GM12878 (cell line): ENCODE measurements around the gene TIMM29. TPM values are rescaled to one million over a fixed set of nuclear protein-coding genes. Genes with fewer than 3 reads are reported as not detected.
A peak's percentile ranks its signal among the peaks of the same experiment; 100 is the strongest.

Source experiments
- ATAC-seq: fragments of 200-7000 bp; cut with Tn5 transposase; 3 replicates; pipeline ENCODE4 v1.9.1; 2020; ENCODE audit warnings: mild to moderate bottlenecking, moderate library complexity
- BruUV-seq: library from RNA; stranded (reverse); fragments of 400-500 nt; replicated peaks from 2 replicates; lab custom pipeline; 2021; lab: Mats Ljungman, UMichigan
- CTCF ChIA-PET: fragments of 300-600 bp; sonication (Branson Sonifier 250); formaldehyde crosslinking; extraction: SDS; loops from one replicate; lab custom pipeline; 2021; ENCODE audit warnings: inconsistent platforms; lab: Yijun Ruan, JAX
- POLR2A ChIA-PET: fragments of 350-600 bp; formaldehyde crosslinking; extraction: SDS; loops from one replicate; lab custom pipeline; 2021; ENCODE audit warnings: inconsistent platforms; lab: Charles Lee
- RAD21 ChIA-PET: fragments of 300-600 bp; sonication (Branson Sonifier 250); formaldehyde crosslinking; loops from one replicate; lab custom pipeline; 2023; ENCODE audit warnings: antibody characterized with exemption; ENCODE audit not compliant: unreplicated experiment; lab: Charles Lee
- SMC1A ChIA-PET: fragments of 300-600 bp; sonication (Branson Sonifier 250); formaldehyde crosslinking; loops from one replicate; lab custom pipeline; 2023; ENCODE audit not compliant: unreplicated experiment, uncharacterized antibody; lab: Charles Lee
- DNase-seq: peaks from one replicate; pipeline ENCODE4 v3.0.0-alpha.2; 2011; ENCODE audit warnings: low read depth, low spot score
- FAIRE-seq: peaks from 3 replicates; lab custom pipeline; 2011; peaks lifted over from hg19 to GRCh38; lab: Jason Lieb, UNC
- H2AFZ ChIP-seq: 2 replicates; pipeline ENCODE4 v1.6.0; 2011; ENCODE audit warnings: low read depth, low read length, control low read depth; ENCODE audit not compliant: control insufficient read depth
- H3K27ac ChIP-seq: 2 replicates; pipeline ENCODE4 v1.5.1; 2011; ENCODE audit warnings: control low read depth; ENCODE audit not compliant: control insufficient read depth, insufficient read depth
- H3K27me3 ChIP-seq, 2 experiments: replicated peaks in 1 of 2; 2 replicates each; pipeline versions ENCODE4 v1.6.0 to v1.6.1; 2011; ENCODE audit warnings: low read length in 1 of 2; ENCODE audit not compliant: control insufficient read depth in 2 of 2, insufficient read depth in 2 of 2
- H3K36me3 ChIP-seq, 2 experiments: 2 replicates each; pipeline ENCODE4 v1.5.1; 2011; ENCODE audit warnings: low read length in 1 of 2; ENCODE audit not compliant: control insufficient read depth in 2 of 2, insufficient read depth in 2 of 2
- H3K4me1 ChIP-seq: 2 replicates; pipeline ENCODE4 v1.6.1; 2011; ENCODE audit warnings: mild to moderate bottlenecking, low read length, moderate library complexity, mixed read lengths; ENCODE audit not compliant: control insufficient read depth, insufficient read depth
- H3K4me2 ChIP-seq: 2 replicates; pipeline ENCODE4 v1.6.0; 2011; ENCODE audit warnings: control low read depth; ENCODE audit not compliant: control insufficient read depth, insufficient read depth
- H3K4me3 ChIP-seq: fragments of 200-600 bp; sonication (generic); 2 replicates; pipeline ENCODE4 v1.5.1; 2016
- H3K79me2 ChIP-seq: 2 replicates; pipeline ENCODE4 v1.6.0; 2011; ENCODE audit warnings: low read length; ENCODE audit not compliant: control insufficient read depth, insufficient read depth
- H3K9ac ChIP-seq: 2 replicates; pipeline ENCODE4 v1.8.0; 2011; ENCODE audit warnings: low read length, control low read depth, mixed read lengths; ENCODE audit not compliant: control insufficient read depth, insufficient read depth
- H3K9me3 ChIP-seq: replicated peaks from 3 replicates; pipeline ENCODE4 v1.5.1; 2011; ENCODE audit warnings: mild to moderate bottlenecking, low read length; ENCODE audit not compliant: control insufficient read depth, insufficient read depth
- H4K20me1 ChIP-seq: 2 replicates; pipeline ENCODE4 v1.6.0; 2011; ENCODE audit not compliant: control insufficient read depth, insufficient read depth
- EP300 ChIP-seq, 2 experiments: fragments of 150-350 bp in 1 of 2; IDR thresholded peaks; 2 replicates each; pipeline ENCODE4 v1.6.1; 2011 to 2012; ENCODE audit warnings: low read depth in 2 of 2, low read length in 2 of 2, borderline replicate concordance in 1 of 2, improper control_type of control experiment in 1 of 2, inconsistent platforms in 1 of 2; ENCODE audit not compliant: control insufficient read depth in 1 of 2
- WGBS: methylation state at CpG from one replicate; pipeline ENCODE4 v1.1.6; 2016; ENCODE audit warnings: low lambda C conversion rate; ENCODE audit not compliant: insufficient replicate concordance, insufficient coverage; ENCODE audit errors: missing lambda C conversion rate; 5-methylcytosine and 5-hydroxymethylcytosine counted together
- in situ Hi-C: fragments of 300-500 bp; cut with MboI; formaldehyde crosslinking; loops from 9 replicates; pipeline ENCODE4 v1.14.3; 2018; ENCODE audit warnings: mixed read lengths
- intact Hi-C: fragments of 100-400 bp; cut with micrococcal nuclease; formaldehyde crosslinking; loops from one replicate; pipeline ENCODE4 v1.14.2; 2022; ENCODE audit not compliant: unreplicated experiment
- polyA plus RNA-seq, 11 experiments: library from polyadenylated mRNA; depleted of rRNA in 4 of 11; unstranded in 6 of 11; stranded (reverse) in 5 of 11; fragments of >200 nt; fragmentation: Nextera tagmentation in 4 of 11; fragmentation: Illumina TruSeq in 1 of 11; extraction: Ambion mirVana in 4 of 11; extraction: Trizol in 1 of 11; gene quantifications; 1 replicate in 1 of 11; 2 replicates in 10 of 11; pipeline versions ENCODE4 v1.2.1 to v1.2.3, GENCODE V29; 2011 to 2016; ENCODE audit warnings: inconsistent platforms in 2 of 11, missing spikeins in 2 of 11, low read depth in 1 of 11
- total RNA-seq, 4 experiments: library from RNA; depleted of rRNA in 3 of 4; stranded (reverse); fragments of >200 nt in 3 of 4; fragmentation: Illumina TruSeq in 1 of 4; extraction: Trizol in 1 of 4; gene quantifications; 2 replicates each; pipeline versions ENCODE4 v1.2.1 to v1.2.3, GENCODE V29; 2013 to 2021
- TF ChIP-seq, protein P1 (sequence below): IDR thresholded peaks from 2 replicates; pipeline ENCODE4 v1.6.1; 2011; ENCODE audit warnings: mild to moderate bottlenecking, low read depth, low read length, moderate library complexity; ENCODE audit not compliant: insufficient replicate concordance

The TIMM29 gene
- total and polyA plus RNA-seq, 10 of the 15 experiments (the other 5 are each of a cell fraction or from before 2014, with no cell fraction given): 2.4 to 27.9 (median 13.5) TPM

DNA sequence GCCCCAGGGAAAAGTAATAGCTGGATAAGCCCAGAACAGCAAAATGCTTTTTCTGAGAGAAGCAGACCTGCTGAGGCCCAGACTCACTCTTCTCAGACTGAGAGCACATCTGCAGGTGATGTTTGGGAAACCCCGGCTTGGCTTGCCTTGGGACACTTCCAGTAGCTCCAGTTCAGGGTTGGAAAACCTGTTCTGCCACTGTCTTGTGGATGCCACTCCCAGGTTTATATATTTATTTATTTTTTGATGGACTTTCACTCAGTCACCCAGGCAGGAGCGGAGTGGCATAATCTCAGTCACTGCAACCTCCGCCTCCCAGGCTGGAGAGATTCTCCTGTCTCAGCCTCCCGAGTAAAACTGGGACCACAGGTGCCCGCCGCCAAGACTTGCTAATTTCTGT lies 24.2 kb downstream of the TIMM29 start:
- Histone ChIP-seq H3K79me2 (no peaks in the 10 kb centered on the region), H3K9ac (no peak overlapping the region), H3K4me3 (no peak overlapping the region), H3K4me2 (no peak overlapping the region), H3K4me1 (peaks cover 10% of the 10 kb centered on the region), H3K9me3 (no peaks in the 10 kb centered on the region), H4K20me1 (no peaks in the 10 kb centered on the region), H3K27ac (no peak overlapping the region), H3K27me3 (no peaks in the 10 kb centered on the region), H2AFZ (no peak overlapping the region), H3K36me3 (no peaks in the 10 kb centered on the region)
- WGBS: 97% methylated on average over 6 of the region's 6 CpGs
- no TSS peak for BruUV-seq
- DNase-seq: no peak
- CTCF ChIA-PET: interaction anchor here (2.6 to 4.5 kb wide), 2 partner anchors 12 to 16 kb away, joined by 19 to 31 read pairs; no protein-coding TSS in a partner anchor
- RAD21 ChIA-PET: interaction anchor here (1.3 to 1.6 kb wide), 2 partner anchors 11 to 83 kb away, joined by 3 to 8 read pairs; no protein-coding TSS in a partner anchor
- ATAC-seq: no peak
- SMC1A ChIA-PET: interaction anchor here (0.6 to 2.0 kb wide), 5 partner anchors 10 to 27 kb away, joined by 3 to 9 read pairs (median 3); no protein-coding TSS in a partner anchor
- in situ Hi-C loops: no loop called here
- FAIRE-seq: peak; percentile 49
- intact Hi-C loops: no loop called here
- POLR2A ChIA-PET: interaction anchor here (0.6 to 1.7 kb wide), 5 partner anchors 8 to 260 kb away, joined by 3 to 10 read pairs (median 4); partner anchors contain the start of gene SMARCA4
- no peak for TF ChIP-seq EP300 (IDR thresholded peaks at IDR 0.05; ENCODE audit: borderline replicate concordance in 1 of 2, control insufficient read depth in 1 of 2, low read depth in 2 of 2, low read length in 2 of 2)
- TF ChIP-seq, protein P1, sequence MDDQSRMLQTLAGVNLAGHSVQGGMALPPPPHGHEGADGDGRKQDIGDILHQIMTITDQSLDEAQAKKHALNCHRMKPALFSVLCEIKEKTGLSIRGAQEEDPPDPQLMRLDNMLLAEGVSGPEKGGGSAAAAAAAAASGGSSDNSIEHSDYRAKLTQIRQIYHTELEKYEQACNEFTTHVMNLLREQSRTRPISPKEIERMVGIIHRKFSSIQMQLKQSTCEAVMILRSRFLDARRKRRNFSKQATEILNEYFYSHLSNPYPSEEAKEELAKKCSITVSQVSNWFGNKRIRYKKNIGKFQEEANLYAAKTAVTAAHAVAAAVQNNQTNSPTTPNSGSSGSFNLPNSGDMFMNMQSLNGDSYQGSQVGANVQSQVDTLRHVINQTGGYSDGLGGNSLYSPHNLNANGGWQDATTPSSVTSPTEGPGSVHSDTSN: no peak
